ENCODE measurements around the gene PPCS.
"Not testable (repeated sequence)": the region's sequence is repeated elsewhere in the genome, so short reads cannot be mapped to it uniquely, and the experiment has no call there.

DNA sequence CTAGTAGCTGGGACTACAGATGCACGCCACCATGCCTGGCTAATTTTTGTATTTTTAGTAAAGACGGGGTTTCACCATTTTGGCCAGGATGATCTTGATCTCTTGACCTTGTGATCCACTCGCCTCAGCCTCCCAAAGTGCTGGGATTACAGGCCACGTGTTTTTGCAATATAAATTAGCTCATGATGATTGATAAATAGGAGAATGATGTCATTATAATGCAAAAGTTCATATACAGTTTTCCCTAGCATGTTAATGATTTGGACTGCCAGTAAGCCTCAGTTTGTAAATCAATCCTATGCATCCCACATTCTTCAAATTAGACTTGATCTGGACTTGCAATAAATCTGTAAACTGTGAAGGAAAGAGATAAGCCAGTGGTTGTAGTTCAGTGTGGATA lies 21.0 kb downstream of the PPCS start:
- TF ChIP-seq, protein P1, sequence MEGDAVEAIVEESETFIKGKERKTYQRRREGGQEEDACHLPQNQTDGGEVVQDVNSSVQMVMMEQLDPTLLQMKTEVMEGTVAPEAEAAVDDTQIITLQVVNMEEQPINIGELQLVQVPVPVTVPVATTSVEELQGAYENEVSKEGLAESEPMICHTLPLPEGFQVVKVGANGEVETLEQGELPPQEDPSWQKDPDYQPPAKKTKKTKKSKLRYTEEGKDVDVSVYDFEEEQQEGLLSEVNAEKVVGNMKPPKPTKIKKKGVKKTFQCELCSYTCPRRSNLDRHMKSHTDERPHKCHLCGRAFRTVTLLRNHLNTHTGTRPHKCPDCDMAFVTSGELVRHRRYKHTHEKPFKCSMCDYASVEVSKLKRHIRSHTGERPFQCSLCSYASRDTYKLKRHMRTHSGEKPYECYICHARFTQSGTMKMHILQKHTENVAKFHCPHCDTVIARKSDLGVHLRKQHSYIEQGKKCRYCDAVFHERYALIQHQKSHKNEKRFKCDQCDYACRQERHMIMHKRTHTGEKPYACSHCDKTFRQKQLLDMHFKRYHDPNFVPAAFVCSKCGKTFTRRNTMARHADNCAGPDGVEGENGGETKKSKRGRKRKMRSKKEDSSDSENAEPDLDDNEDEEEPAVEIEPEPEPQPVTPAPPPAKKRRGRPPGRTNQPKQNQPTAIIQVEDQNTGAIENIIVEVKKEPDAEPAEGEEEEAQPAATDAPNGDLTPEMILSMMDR (IDR thresholded peaks at IDR 0.05; ENCODE audit: poor library complexity, severe bottlenecking): not testable (repeated sequence)
- TF ChIP-seq EP300 (conservative IDR thresholded peaks at IDR 0.05; ENCODE audit: poor library complexity, severe bottlenecking); POLR2AphosphoS5 (IDR thresholded peaks at IDR 0.05): not testable (repeated sequence)
- TF ChIP-seq, protein P2, sequence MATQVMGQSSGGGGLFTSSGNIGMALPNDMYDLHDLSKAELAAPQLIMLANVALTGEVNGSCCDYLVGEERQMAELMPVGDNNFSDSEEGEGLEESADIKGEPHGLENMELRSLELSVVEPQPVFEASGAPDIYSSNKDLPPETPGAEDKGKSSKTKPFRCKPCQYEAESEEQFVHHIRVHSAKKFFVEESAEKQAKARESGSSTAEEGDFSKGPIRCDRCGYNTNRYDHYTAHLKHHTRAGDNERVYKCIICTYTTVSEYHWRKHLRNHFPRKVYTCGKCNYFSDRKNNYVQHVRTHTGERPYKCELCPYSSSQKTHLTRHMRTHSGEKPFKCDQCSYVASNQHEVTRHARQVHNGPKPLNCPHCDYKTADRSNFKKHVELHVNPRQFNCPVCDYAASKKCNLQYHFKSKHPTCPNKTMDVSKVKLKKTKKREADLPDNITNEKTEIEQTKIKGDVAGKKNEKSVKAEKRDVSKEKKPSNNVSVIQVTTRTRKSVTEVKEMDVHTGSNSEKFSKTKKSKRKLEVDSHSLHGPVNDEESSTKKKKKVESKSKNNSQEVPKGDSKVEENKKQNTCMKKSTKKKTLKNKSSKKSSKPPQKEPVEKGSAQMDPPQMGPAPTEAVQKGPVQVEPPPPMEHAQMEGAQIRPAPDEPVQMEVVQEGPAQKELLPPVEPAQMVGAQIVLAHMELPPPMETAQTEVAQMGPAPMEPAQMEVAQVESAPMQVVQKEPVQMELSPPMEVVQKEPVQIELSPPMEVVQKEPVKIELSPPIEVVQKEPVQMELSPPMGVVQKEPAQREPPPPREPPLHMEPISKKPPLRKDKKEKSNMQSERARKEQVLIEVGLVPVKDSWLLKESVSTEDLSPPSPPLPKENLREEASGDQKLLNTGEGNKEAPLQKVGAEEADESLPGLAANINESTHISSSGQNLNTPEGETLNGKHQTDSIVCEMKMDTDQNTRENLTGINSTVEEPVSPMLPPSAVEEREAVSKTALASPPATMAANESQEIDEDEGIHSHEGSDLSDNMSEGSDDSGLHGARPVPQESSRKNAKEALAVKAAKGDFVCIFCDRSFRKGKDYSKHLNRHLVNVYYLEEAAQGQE (IDR thresholded peaks at IDR 0.05; ENCODE audit: borderline replicate concordance): not testable (repeated sequence)
